ENCODE data around the gene LRRC72. TPM values are rescaled to one million over a fixed set of nuclear protein-coding genes. Genes with fewer than 3 reads are reported as not detected.

The LRRC72 gene
- total and polyA plus RNA-seq, 2 experiments from 2014 or later: not detected

GRCh38 chr7:16583834-16584233 is 57.2 kb downstream of the LRRC72 start:
- no peak overlapping the region for H3K27ac ChIP-seq
- H3K9me2 ChIP-seq (replicated peaks; ENCODE audit: insufficient read depth): no peaks in the 10 kb centered on the region
- no peaks in the 10 kb centered on the region for H3K79me2 ChIP-seq
- H3K36me3 ChIP-seq (replicated peaks; ENCODE audit: insufficient read depth, low read depth): no peaks in the 10 kb centered on the region
- H2AFZ ChIP-seq: no peak overlapping the region
- TF ChIP-seq, protein P1, sequence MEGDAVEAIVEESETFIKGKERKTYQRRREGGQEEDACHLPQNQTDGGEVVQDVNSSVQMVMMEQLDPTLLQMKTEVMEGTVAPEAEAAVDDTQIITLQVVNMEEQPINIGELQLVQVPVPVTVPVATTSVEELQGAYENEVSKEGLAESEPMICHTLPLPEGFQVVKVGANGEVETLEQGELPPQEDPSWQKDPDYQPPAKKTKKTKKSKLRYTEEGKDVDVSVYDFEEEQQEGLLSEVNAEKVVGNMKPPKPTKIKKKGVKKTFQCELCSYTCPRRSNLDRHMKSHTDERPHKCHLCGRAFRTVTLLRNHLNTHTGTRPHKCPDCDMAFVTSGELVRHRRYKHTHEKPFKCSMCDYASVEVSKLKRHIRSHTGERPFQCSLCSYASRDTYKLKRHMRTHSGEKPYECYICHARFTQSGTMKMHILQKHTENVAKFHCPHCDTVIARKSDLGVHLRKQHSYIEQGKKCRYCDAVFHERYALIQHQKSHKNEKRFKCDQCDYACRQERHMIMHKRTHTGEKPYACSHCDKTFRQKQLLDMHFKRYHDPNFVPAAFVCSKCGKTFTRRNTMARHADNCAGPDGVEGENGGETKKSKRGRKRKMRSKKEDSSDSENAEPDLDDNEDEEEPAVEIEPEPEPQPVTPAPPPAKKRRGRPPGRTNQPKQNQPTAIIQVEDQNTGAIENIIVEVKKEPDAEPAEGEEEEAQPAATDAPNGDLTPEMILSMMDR (IDR thresholded peaks at IDR 0.05; ENCODE audit: poor library complexity): no peak
- TF ChIP-seq EZH2 (IDR thresholded peaks at IDR 0.05; ENCODE audit: borderline replicate concordance): no peak
- no peak for TF ChIP-seq EZH2phosphoT487 (IDR thresholded peaks at IDR 0.05; ENCODE audit: low read depth, severe bottlenecking, unreplicated experiment)
- H3K4me3 ChIP-seq: no peak overlapping the region
- no peaks in the 10 kb centered on the region for H3K27me3 ChIP-seq
- H3K4me1 ChIP-seq (ENCODE audit: insufficient read depth): no peaks in the 10 kb centered on the region
- no peak overlapping the region for H3K4me2 ChIP-seq
- no peak for DNase-seq (ENCODE audit: low spot score)
- H4K20me1 ChIP-seq (ENCODE audit: insufficient read depth, poor library complexity, severe bottlenecking): no peaks in the 10 kb centered on the region
- H3K9me3 ChIP-seq (ENCODE audit: low read depth): no peaks in the 10 kb centered on the region
- WGBS (ENCODE audit: low lambda C conversion rate, missing lambda C conversion rate): 96% methylated on average over 6 of the region's 7 CpGs

DNA sequence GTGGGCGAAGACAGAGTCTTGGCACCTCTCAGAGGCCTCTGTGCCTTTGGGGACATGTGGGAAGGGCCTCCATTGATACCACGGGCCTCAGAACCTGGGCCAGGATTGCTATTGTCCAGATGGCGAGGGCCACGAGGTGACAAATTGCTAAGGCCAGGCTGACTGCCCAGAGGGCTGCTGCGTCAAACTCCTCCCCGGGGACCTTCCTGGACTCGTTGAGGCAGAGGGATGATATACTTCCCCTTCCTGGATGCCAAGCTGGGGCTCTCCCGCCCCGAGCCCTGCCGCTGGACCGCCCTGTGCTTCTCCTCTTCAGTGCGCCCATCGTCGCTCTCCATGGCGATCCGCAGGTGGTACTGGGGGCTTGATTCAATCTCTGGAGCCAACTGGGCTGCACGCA is 58.9 kb downstream of the LRRC72 start:
- WGBS (ENCODE audit: low lambda C conversion rate, missing lambda C conversion rate): 97% methylated on average over 17 of the region's 17 CpGs
- no peak overlapping the region for H2AFZ ChIP-seq
- TF ChIP-seq EZH2 (IDR thresholded peaks at IDR 0.05; ENCODE audit: borderline replicate concordance): no peak
- TF ChIP-seq EZH2phosphoT487 (IDR thresholded peaks at IDR 0.05; ENCODE audit: low read depth, severe bottlenecking, unreplicated experiment): no peak
- TF ChIP-seq, protein P1 (IDR thresholded peaks at IDR 0.05; ENCODE audit: poor library complexity): no peak
- no peaks in the 10 kb centered on the region for H3K9me2 ChIP-seq (replicated peaks; ENCODE audit: insufficient read depth)
- no peaks in the 10 kb centered on the region for H3K36me3 ChIP-seq (replicated peaks; ENCODE audit: insufficient read depth, low read depth)
- H3K79me2 ChIP-seq: no peaks in the 10 kb centered on the region
- H3K9me3 ChIP-seq (ENCODE audit: low read depth): no peaks in the 10 kb centered on the region
- no peak for DNase-seq (ENCODE audit: low spot score)
- no peaks in the 10 kb centered on the region for H4K20me1 ChIP-seq (ENCODE audit: insufficient read depth, poor library complexity, severe bottlenecking)
- H3K4me3 ChIP-seq: no peak overlapping the region
- no peak overlapping the region for H3K27ac ChIP-seq
- peaks cover 8% of the 10 kb centered on the region for H3K4me1 ChIP-seq (ENCODE audit: insufficient read depth)
- H3K4me2 ChIP-seq: no peak overlapping the region
- no peaks in the 10 kb centered on the region for H3K27me3 ChIP-seq

DNA sequence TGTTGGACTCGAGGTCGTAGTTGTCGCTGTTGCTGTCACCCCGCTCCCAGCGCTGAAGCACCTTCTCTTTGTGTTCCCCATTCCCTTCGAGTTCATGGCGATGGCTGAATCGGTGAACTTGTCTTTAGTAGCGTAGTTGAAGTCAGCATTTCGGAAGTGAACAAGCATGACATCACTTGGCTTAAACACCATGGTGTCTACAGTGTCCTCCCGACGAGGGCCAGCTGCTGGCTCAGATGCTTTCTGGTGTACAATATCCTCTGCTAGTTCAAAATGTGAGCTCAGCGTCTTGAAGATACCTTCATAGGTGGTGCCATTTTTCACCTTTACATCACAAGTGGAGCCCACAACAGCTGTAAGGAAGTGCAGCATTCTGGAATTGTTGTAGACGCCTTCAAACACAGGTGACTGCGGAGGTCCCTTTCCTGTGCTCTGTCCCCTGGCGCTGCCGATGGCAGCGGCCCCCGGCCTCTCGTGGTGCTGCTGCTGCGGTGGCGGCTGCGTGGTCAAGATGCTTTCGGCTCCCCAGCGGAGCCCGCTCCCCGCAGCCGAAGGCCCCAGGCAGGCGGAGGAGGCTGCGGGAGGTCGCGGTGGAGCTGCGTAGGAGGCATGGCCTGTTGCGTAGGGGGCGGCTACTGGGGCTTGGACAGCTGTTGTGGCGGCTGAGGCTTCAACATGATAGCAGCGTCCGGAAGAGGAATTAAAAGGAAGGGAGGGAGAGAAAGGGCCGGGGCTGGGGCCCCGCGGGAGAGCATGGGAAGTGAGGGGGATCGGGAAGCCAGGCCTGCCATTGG is 59.7 kb downstream of the LRRC72 start:
- no peak overlapping the region for H3K27ac ChIP-seq
- peaks cover 8% of the 10 kb centered on the region for H3K4me1 ChIP-seq (ENCODE audit: insufficient read depth)
- DNase-seq (ENCODE audit: low spot score): no peak
- H3K36me3 ChIP-seq (replicated peaks; ENCODE audit: insufficient read depth, low read depth): no peaks in the 10 kb centered on the region
- H3K79me2 ChIP-seq: no peaks in the 10 kb centered on the region
- no peaks in the 10 kb centered on the region for H4K20me1 ChIP-seq (ENCODE audit: insufficient read depth, poor library complexity, severe bottlenecking)
- H3K4me3 ChIP-seq: no peak overlapping the region
- H2AFZ ChIP-seq: no peak overlapping the region
- 95% methylated on average over 36 of the region's 42 CpGs for whole genome bisulfite sequencing (ENCODE audit: low lambda C conversion rate, missing lambda C conversion rate)
- H3K9me2 ChIP-seq (replicated peaks; ENCODE audit: insufficient read depth): no peaks in the 10 kb centered on the region
- H3K4me2 ChIP-seq: no peak overlapping the region
- H3K27me3 ChIP-seq: no peaks in the 10 kb centered on the region
- TF ChIP-seq, protein P1 (IDR thresholded peaks at IDR 0.05; ENCODE audit: poor library complexity): no peak
- no peak for TF ChIP-seq EZH2 (IDR thresholded peaks at IDR 0.05; ENCODE audit: borderline replicate concordance)
- TF ChIP-seq EZH2phosphoT487 (IDR thresholded peaks at IDR 0.05; ENCODE audit: low read depth, severe bottlenecking, unreplicated experiment): no peak
- H3K9me3 ChIP-seq (ENCODE audit: low read depth): no peaks in the 10 kb centered on the region

Measured in hepatocyte (in vitro differentiated cells).